HG03064 (cell line): ENCODE data around the gene SRCIN1.
"Not testable (repeated sequence)": the region's sequence is repeated elsewhere in the genome, so short reads cannot be mapped to it uniquely, and the experiment has no call there.

ENCODE experiments used
- ATAC-seq: cut with Tn5 transposase; IDR thresholded peaks from one replicate; pipeline ENCODE4 v1.9.1; 2021; ENCODE audit warnings: low read depth; ENCODE audit not compliant: unreplicated experiment

SRCIN1 gene

GRCh38 chr17:38605841-38606645 lies at the start of gene SRCIN1:
Gene SRCIN1, minus strand, starts transcription at chr17:38605952. Its CDS starts 247 bp downstream, at chr17:38605705.
- ATAC-seq = no peak

- no peak for ATAC-seq
Observed at GRCh38 chr17:38654411-38655398, 49.0 kb upstream of the SRCIN1 start.

- no peak for ATAC-seq
Observed at GRCh38 chr17:38653679-38654078, 47.9 kb upstream of the SRCIN1 start.

- no peak for ATAC-seq
Observed at GRCh38 chr17:38653230-38653629, 47.5 kb upstream of the SRCIN1 start.

- ATAC-seq = not testable (repeated sequence)
Observed at GRCh38 chr17:38650653-38651173, 45.0 kb upstream of the SRCIN1 start.

- ATAC-seq = no peak
Observed at GRCh38 chr17:38637951-38638350, 32.2 kb upstream of the SRCIN1 start.

- no peak for ATAC-seq
Observed at GRCh38 chr17:38636054-38636453, 30.3 kb upstream of the SRCIN1 start.

- no peak for ATAC-seq
Observed at GRCh38 chr17:38632334-38632733, 26.6 kb upstream of the SRCIN1 start.

GRCh38 chr17:38628441-38628840 lies 22.7 kb upstream of the SRCIN1 start:
- ATAC-seq = no peak

- no peak for ATAC-seq
Observed at GRCh38 chr17:38627957-38628356, 22.2 kb upstream of the SRCIN1 start.

- ATAC-seq = not testable (repeated sequence)
Observed at GRCh38 chr17:38626606-38627226, 21.0 kb upstream of the SRCIN1 start.

- no peak for ATAC-seq
Observed at GRCh38 chr17:38625482-38625881, 19.7 kb upstream of the SRCIN1 start.

GRCh38 chr17:38624782-38625355 lies 19.1 kb upstream of the SRCIN1 start:
- ATAC-seq = not testable (repeated sequence)

GRCh38 chr17:38621538-38621937 lies 15.8 kb upstream of the SRCIN1 start:
- no peak for ATAC-seq

- ATAC-seq = no peak
Observed at GRCh38 chr17:38620551-38621277, 15.0 kb upstream of the SRCIN1 start.

GRCh38 chr17:38619937-38620550 lies 14.3 kb upstream of the SRCIN1 start:
- ATAC-seq = no peak

GRCh38 chr17:38619451-38619795 lies 13.7 kb upstream of the SRCIN1 start:
- no peak for ATAC-seq

GRCh38 chr17:38617967-38618760 lies 12.4 kb upstream of the SRCIN1 start:
- no peak for ATAC-seq
